D721Med (cell line): ENCODE measurements around the gene DSCAM.
A peak's percentile ranks its signal among the peaks of the same experiment; 100 is the strongest.

Source experiments
- DNase-seq: peaks from one replicate; pipeline ENCODE4 v3.0.0; 2011; ENCODE audit warnings: low spot score; ENCODE audit not compliant: insufficient read length
- FAIRE-seq: peaks from 2 replicates; lab custom pipeline; 2011; peaks lifted over from hg19 to GRCh38; lab: Jason Lieb, UNC
- CTCF ChIP-seq: IDR thresholded peaks from 2 replicates; pipeline ENCODE4 v1.5.1; 2012; ENCODE audit warnings: mild to moderate bottlenecking, control low read depth; ENCODE audit not compliant: insufficient read depth; ENCODE audit errors: missing control alignments

Gene DSCAM

GRCh38 chr21:40381111-40381510 lies 465.8 kb downstream of the DSCAM start:
- DNase-seq (no peak), FAIRE-seq (no peak)
- no peak for TF ChIP-seq CTCF

GRCh38 chr21:40379881-40380810 lies 466.8 kb downstream of the DSCAM start:
- no peak for TF ChIP-seq CTCF
- peak; percentile 72 for DNase-seq
- FAIRE-seq, result no peak

GRCh38 chr21:40377135-40377534 lies 469.8 kb downstream of the DSCAM start:
- no peak for TF ChIP-seq CTCF
- DNase-seq (no peak), FAIRE-seq (no peak)

DNA sequence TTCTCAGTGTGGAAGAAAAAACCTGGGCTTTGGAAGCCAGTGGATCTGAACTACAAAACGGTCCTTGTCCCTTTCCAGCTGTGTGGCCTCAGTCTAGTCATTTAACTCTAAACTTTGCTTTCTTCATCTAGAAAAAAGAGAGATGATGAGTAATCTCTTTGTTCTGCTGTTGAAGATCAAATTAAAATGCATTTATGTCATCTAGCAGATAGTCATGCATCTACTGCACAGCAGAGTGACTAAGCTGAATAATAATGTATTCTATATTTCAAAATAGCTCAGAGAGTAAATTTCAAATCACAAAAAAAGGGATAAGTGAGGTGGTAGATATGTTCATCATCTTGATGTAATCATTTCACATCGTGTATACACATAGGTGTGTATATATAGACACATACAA lies 473.2 kb downstream of the DSCAM start:
- DNase-seq (no peak), FAIRE-seq (no peak)
- no peak for TF ChIP-seq CTCF

GRCh38 chr21:40372506-40372905 lies 474.5 kb downstream of the DSCAM start:
- DNase-seq (no peak), FAIRE-seq (no peak)
- TF ChIP-seq CTCF, result no peak

DNA sequence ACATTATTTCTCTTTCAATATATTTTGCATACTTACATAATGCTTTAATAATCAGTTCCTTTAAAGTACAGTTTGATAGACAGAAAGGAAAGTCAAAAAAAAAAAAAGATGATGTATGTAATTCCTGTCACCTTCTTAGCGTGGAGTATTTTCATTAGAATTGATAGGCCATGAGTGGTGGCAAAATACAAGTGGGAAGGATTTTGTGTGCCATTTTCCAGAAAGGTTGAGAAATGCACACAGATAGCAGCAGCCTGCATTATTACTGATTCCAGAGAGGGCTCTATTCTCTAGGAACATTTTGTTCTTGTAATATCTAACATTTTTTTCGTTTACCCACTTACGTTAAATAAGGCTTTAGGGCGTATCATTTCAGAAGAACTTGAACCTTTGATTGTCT lies 475.6 kb downstream of the DSCAM start:
- no peak for TF ChIP-seq CTCF
- no peak for DNase-seq
- FAIRE-seq, result no peak

- DNase-seq (no peak), FAIRE-seq (no peak)
- no peak for TF ChIP-seq CTCF
Observed at GRCh38 chr21:40356644-40357043, 490.3 kb downstream of the DSCAM start.
